ENCODE measurements around the gene ATOSA.

DNA sequence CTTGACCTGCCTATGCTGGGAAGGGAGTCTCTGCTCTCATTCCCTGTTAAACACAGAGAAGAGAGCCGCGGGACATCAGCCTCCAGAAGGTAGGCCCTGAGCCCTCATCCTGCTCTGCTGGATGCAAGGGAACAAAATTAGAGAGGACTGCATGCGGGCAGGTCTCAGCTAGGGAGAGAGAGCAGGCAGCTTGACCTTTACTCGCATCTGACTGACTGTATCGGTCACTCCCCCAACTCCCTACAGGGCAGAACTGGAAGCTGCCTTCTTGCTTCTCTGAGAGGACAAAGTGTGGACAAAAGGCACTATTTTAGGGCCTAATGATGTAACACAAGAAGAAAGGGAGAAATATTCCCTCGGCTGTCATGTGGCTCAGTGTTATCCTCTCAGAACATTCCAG lies 38.7 kb upstream of the ATOSA start:
- TF ChIP-seq, protein P1, sequence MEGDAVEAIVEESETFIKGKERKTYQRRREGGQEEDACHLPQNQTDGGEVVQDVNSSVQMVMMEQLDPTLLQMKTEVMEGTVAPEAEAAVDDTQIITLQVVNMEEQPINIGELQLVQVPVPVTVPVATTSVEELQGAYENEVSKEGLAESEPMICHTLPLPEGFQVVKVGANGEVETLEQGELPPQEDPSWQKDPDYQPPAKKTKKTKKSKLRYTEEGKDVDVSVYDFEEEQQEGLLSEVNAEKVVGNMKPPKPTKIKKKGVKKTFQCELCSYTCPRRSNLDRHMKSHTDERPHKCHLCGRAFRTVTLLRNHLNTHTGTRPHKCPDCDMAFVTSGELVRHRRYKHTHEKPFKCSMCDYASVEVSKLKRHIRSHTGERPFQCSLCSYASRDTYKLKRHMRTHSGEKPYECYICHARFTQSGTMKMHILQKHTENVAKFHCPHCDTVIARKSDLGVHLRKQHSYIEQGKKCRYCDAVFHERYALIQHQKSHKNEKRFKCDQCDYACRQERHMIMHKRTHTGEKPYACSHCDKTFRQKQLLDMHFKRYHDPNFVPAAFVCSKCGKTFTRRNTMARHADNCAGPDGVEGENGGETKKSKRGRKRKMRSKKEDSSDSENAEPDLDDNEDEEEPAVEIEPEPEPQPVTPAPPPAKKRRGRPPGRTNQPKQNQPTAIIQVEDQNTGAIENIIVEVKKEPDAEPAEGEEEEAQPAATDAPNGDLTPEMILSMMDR (IDR thresholded peaks at IDR 0.05; ENCODE audit: insufficient read depth, low read length): no peak
- no peak for TF ChIP-seq POLR2AphosphoS5 (IDR thresholded peaks at IDR 0.05; ENCODE audit: low read depth)
- TF ChIP-seq GABPA (IDR thresholded peaks at IDR 0.05; ENCODE audit: low read depth): no peak
- TF ChIP-seq, protein P2, sequence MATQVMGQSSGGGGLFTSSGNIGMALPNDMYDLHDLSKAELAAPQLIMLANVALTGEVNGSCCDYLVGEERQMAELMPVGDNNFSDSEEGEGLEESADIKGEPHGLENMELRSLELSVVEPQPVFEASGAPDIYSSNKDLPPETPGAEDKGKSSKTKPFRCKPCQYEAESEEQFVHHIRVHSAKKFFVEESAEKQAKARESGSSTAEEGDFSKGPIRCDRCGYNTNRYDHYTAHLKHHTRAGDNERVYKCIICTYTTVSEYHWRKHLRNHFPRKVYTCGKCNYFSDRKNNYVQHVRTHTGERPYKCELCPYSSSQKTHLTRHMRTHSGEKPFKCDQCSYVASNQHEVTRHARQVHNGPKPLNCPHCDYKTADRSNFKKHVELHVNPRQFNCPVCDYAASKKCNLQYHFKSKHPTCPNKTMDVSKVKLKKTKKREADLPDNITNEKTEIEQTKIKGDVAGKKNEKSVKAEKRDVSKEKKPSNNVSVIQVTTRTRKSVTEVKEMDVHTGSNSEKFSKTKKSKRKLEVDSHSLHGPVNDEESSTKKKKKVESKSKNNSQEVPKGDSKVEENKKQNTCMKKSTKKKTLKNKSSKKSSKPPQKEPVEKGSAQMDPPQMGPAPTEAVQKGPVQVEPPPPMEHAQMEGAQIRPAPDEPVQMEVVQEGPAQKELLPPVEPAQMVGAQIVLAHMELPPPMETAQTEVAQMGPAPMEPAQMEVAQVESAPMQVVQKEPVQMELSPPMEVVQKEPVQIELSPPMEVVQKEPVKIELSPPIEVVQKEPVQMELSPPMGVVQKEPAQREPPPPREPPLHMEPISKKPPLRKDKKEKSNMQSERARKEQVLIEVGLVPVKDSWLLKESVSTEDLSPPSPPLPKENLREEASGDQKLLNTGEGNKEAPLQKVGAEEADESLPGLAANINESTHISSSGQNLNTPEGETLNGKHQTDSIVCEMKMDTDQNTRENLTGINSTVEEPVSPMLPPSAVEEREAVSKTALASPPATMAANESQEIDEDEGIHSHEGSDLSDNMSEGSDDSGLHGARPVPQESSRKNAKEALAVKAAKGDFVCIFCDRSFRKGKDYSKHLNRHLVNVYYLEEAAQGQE (IDR thresholded peaks at IDR 0.05; ENCODE audit: insufficient replicate concordance, low read depth): no peak
- no peak for TF ChIP-seq SPI1 (IDR thresholded peaks at IDR 0.05; ENCODE audit: borderline replicate concordance, low read depth)
